Thoracic aorta (tissue), 2 donors: ENCODE measurements around the gene ZSWIM4. TPM values are rescaled to one million over a fixed set of nuclear protein-coding genes. Genes with fewer than 3 reads are reported as not detected.

Experiments used
- ATAC-seq: fragments of 150-250 bp; one replicate; pipeline ENCODE4 v1.8.0; 2017; ENCODE audit warnings: low read depth; ENCODE audit not compliant: insufficient number of reproducible peaks, low FRiP score
- DNase-seq: peaks from one replicate; pipeline ENCODE4 v3.0.0-alpha.2; 2020; ENCODE audit warnings: low spot score
- H3K27ac ChIP-seq, 2 donors: fragments of 200-600 bp; sonication (generic); 1 replicate in 1 of 2; 2 replicates in 1 of 2; pipeline ENCODE4 v1.5.1; 2016; ENCODE audit warnings: mild to moderate bottlenecking in 2 of 2, moderate library complexity in 2 of 2
- H3K27me3 ChIP-seq: fragments of 200-600 bp; sonication (generic); replicated peaks from 2 replicates; pipeline ENCODE4 v1.6.0; 2016; ENCODE audit warnings: mild to moderate bottlenecking; ENCODE audit not compliant: insufficient read depth
- H3K36me3 ChIP-seq: fragments of 200-600 bp; sonication (generic); one replicate; pipeline ENCODE4 v1.5.1; 2016
- H3K4me1 ChIP-seq, 2 donors: fragments of 200-600 bp; sonication (generic); 1 replicate in 1 of 2; 2 replicates in 1 of 2; pipeline versions ENCODE4 v1.5.1 to v1.6.0; 2016; ENCODE audit warnings: low read depth in 2 of 2, mild to moderate bottlenecking in 1 of 2; ENCODE audit not compliant: control insufficient read depth in 1 of 2
- H3K4me3 ChIP-seq: fragments of 200-600 bp; sonication (generic); 2 replicates; pipeline ENCODE4 v1.5.1; 2016; ENCODE audit warnings: mild to moderate bottlenecking
- H3K9me3 ChIP-seq: fragments of 200-600 bp; sonication (generic); 2 replicates; pipeline ENCODE4 v1.5.1; 2016
- total RNA-seq, 2 donors: library from RNA; depleted of rRNA; stranded (reverse); fragments of >200 nt; gene quantifications; one replicate each; pipeline versions ENCODE4 v1.1.0 to v1.2.3, GENCODE V29; 2016
- TF ChIP-seq, protein P1 (sequence below): fragments of 200-600 bp; sonication (generic); IDR thresholded peaks from one replicate; pipeline ENCODE4 v1.5.1; 2019; ENCODE audit warnings: antibody characterized with exemption

The ZSWIM4 gene
- total RNA-seq, 2 donors from 2014 or later, result 9.5 to 11.8 TPM

GRCh38 chr19:13768510-13768909 is 26.7 kb upstream of the ZSWIM4 start:
- Histone ChIP-seq H3K27ac (no peak overlapping the region), H3K27me3 (no peaks in the 10 kb centered on the region), H3K36me3 (peaks cover 29% of the 10 kb centered on the region), H3K4me1 (peaks cover 15 to 19% of the 10 kb centered on the region in 2 donors), H3K4me3 (no peak overlapping the region), H3K9me3 (no peaks in the 10 kb centered on the region)
- DNase-seq (no peak), ATAC-seq (no peak)
- TF ChIP-seq, protein P1, sequence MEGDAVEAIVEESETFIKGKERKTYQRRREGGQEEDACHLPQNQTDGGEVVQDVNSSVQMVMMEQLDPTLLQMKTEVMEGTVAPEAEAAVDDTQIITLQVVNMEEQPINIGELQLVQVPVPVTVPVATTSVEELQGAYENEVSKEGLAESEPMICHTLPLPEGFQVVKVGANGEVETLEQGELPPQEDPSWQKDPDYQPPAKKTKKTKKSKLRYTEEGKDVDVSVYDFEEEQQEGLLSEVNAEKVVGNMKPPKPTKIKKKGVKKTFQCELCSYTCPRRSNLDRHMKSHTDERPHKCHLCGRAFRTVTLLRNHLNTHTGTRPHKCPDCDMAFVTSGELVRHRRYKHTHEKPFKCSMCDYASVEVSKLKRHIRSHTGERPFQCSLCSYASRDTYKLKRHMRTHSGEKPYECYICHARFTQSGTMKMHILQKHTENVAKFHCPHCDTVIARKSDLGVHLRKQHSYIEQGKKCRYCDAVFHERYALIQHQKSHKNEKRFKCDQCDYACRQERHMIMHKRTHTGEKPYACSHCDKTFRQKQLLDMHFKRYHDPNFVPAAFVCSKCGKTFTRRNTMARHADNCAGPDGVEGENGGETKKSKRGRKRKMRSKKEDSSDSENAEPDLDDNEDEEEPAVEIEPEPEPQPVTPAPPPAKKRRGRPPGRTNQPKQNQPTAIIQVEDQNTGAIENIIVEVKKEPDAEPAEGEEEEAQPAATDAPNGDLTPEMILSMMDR, result no peak

DNA sequence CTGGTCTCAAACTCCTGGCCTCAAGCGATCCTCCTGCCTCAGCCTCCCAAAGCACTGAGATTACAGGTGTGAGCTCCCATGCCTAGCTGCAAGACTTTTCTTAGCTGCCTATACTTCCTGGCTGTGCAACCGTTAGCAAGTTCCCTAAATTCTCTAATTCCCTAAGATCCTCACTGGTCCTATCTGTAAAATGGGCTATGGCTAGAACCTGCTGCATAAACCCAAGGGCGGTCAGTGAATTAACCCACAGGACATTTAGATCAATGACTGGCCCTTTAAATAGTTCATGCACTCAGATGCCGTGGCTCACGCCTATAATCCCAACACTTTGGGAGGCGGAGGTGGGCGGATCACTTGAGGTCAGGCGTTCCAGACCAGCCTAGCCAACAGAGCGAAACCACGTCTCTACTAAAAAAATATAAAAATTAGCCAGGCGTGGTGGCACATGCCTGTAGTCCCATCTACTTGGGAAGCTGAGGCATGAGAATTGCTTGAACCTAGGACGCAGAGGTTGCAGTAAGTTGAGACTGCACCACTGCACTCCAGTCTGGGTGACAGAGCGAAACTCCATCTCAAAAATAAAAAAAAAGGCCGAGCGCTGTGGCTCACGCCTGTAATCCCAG is 25.1 kb upstream of the ZSWIM4 start:
- ATAC-seq (no peak), DNase-seq (no peak)
- TF ChIP-seq, protein P1, result no peak
- H3K36me3 ChIP-seq, result peaks cover 29% of the 10 kb centered on the region
- no peaks in the 10 kb centered on the region for H3K27me3 ChIP-seq
- H3K4me3 ChIP-seq, result no peak overlapping the region
- H3K9me3 ChIP-seq, result no peaks in the 10 kb centered on the region
- H3K27ac ChIP-seq, result no peak overlapping the region
- H3K4me1 ChIP-seq, result peaks cover 21 to 22% of the 10 kb centered on the region in 2 donors

DNA sequence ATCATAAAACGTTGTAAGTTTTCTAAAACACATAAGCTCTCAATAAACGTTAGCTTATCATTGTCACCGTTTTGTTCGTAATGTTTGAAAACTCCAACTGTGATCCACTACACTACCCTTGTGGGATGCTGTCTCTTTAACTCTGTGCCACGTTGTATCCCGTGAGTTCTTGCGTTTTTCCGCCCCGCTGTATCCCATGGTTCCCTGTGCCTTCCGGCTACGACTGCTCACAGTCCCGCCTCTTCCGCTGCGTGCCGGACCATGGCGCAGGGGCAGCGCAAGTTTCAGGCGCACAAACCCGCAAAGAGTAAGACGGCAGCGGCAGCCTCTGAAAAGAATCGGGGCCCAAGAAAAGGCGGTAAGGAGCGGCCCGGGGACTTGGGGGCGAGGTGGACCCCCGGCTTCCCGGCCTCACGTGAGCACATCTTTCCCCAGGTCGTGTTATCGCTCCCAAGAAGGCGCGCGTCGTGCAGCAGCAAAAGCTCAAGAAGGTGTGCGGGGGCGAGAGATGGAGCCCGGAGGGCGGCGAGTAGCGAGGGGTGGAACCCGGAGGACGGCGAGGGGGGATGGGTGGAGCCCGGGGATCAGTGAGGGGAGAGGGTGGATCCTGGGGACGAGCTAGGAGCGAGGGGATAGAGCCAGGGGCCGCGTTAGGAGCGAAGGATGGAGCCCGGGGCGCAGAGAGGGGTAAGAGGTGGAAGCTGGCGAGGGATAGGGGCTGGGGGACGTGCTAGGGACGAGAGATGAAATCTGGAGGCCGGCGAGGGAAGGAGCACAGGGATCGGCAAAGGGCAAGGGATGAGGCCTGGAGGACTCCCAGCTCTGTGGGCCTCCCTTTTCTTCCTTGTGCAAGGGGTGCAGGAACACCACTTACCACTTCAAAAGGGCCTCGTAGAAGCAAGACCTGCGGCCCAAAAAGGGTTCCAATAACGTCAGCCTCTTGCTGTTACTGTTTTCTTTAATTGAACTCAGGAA is 20.7 kb upstream of the ZSWIM4 start, which contains the start of gene C19orf53:
Gene C19orf53 (plus strand): TSS at position 240 of the 975 bp plus-strand sequence. CDS start 22 bp downstream, at position 262.
- no peaks in the 10 kb centered on the region for H3K27me3 ChIP-seq
- TF ChIP-seq, protein P1, result no peak
- H3K9me3 ChIP-seq, result no peaks in the 10 kb centered on the region
- H3K36me3 ChIP-seq, result peaks cover 47% of the 10 kb centered on the region
- peaks cover 20 to 21% of the 10 kb centered on the region in 2 donors for H3K4me1 ChIP-seq
- peak within 1 kb of the TSS; percentile 80 to 85 for H3K27ac ChIP-seq
- H3K4me3 ChIP-seq, result peak within 1 kb of the TSS; percentile 80
- ATAC-seq (peak; percentile 92), DNase-seq (peak; percentile 66)

DNA sequence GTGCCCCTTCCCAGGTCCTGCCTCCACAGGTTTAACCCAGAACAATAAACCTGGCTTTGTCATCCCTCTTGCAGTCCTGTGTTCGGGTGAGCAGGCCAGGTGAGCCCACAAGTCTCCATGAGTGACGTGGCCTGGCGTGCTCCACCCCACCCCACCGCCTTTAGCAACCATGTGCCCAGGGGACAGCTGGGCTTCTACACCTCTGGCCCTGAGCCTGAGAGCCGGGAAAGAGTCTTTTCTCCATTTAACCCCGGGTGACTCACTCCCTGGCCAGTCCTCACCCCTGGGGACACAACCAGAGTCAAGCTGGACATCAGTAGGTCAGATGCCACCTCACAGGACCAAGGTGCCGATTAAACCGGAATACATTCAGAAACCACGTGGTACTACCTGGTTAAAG is 16.8 kb upstream of the ZSWIM4 start:
- no peak overlapping the region for H3K27ac ChIP-seq

More for the DNA sequence above, 16.8 kb upstream of the ZSWIM4 start:
- H3K4me3 ChIP-seq, result no peak overlapping the region
- TF ChIP-seq, protein P1, result no peak
- DNase-seq, result no peak
- H3K9me3 ChIP-seq, result no peaks in the 10 kb centered on the region
- peaks cover 31% of the 10 kb centered on the region for H3K36me3 ChIP-seq
- H3K27me3 ChIP-seq, result no peaks in the 10 kb centered on the region
- H3K4me1 ChIP-seq, result peaks cover 30 to 41% of the 10 kb centered on the region in 2 donors
- ATAC-seq, result no peak
